Muscle of back (tissue), 11 donors: ENCODE results near the gene SLC36A1. TPM values are rescaled to one million over a fixed set of nuclear protein-coding genes. Genes with fewer than 3 reads are reported as not detected.
A peak's percentile ranks its signal among the peaks of the same experiment; 100 is the strongest.
"Not testable (repeated sequence)": the region's sequence is repeated elsewhere in the genome, so short reads cannot be mapped to it uniquely, and the experiment has no call there.

Source experiments
- DNase-seq, 3 donors: peaks; one replicate each; pipeline versions ENCODE4 v3.0.0 to v3.0.0-alpha.2; 2013
- polyA plus RNA-seq, 10 donors: library from polyadenylated mRNA; unstranded; fragments of 120-200 nt; gene quantifications; one replicate each; pipeline ENCODE4 v1.2.1, GENCODE V29; 2013; ENCODE audit not compliant: insufficient read length in 10 of 10

SLC36A1 gene
- polyA plus RNA-seq, 10 donors = 9.1 to 25.2 (median 17.7) TPM

GRCh38 chr5:151483176-151483575 lies 35.8 kb downstream of the SLC36A1 start:
- DNase-seq = peak in 1 of 3 donors; percentile 34

- no peak for DNase-seq
Observed at GRCh38 chr5:151483647-151484046, 36.2 kb downstream of the SLC36A1 start.

GRCh38 chr5:151487544-151487943 lies 40.1 kb downstream of the SLC36A1 start:
- DNase-seq = no peak

- no peak for DNase-seq
Observed at GRCh38 chr5:151490627-151491026, 43.2 kb downstream of the SLC36A1 start.

GRCh38 chr5:151491062-151491461 lies 43.7 kb downstream of the SLC36A1 start:
- DNase-seq = no peak

- DNase-seq = no peak
Observed at GRCh38 chr5:151492729-151493128, 45.3 kb downstream of the SLC36A1 start.

- DNase-seq = no peak
Observed at GRCh38 chr5:151493665-151494064, 46.3 kb downstream of the SLC36A1 start.

GRCh38 chr5:151495320-151495719 lies 47.9 kb downstream of the SLC36A1 start:
- DNase-seq = no peak

GRCh38 chr5:151496041-151496484 lies 48.7 kb downstream of the SLC36A1 start:
- no peak for DNase-seq

- DNase-seq = no peak
Observed at GRCh38 chr5:151497391-151498002, 50.1 kb downstream of the SLC36A1 start.

- DNase-seq = no peak
Observed at GRCh38 chr5:151498395-151499155, 51.2 kb downstream of the SLC36A1 start.

- DNase-seq = no peak
Observed at GRCh38 chr5:151499501-151500035, 52.2 kb downstream of the SLC36A1 start.

- no peak for DNase-seq
Observed at GRCh38 chr5:151504006-151504405, 56.6 kb downstream of the SLC36A1 start.

- DNase-seq = not testable (repeated sequence)
Observed at GRCh38 chr5:151508308-151508707, 60.9 kb downstream of the SLC36A1 start.

- no peak for DNase-seq
Observed at GRCh38 chr5:151509231-151509630, 61.8 kb downstream of the SLC36A1 start.

- no peak for DNase-seq
Observed at GRCh38 chr5:151509836-151510235, 62.4 kb downstream of the SLC36A1 start.

GRCh38 chr5:151517122-151517920 lies 69.9 kb downstream of the SLC36A1 start:
- no peak for DNase-seq

GRCh38 chr5:151520294-151520693 lies 72.9 kb downstream of the SLC36A1 start:
- DNase-seq = no peak

- no peak for DNase-seq
Observed at GRCh38 chr5:151522226-151522625, 74.8 kb downstream of the SLC36A1 start.

- DNase-seq = no peak
Observed at GRCh38 chr5:151523335-151523734, 75.9 kb downstream of the SLC36A1 start.

- DNase-seq = no peak
Observed at GRCh38 chr5:151528153-151528552, 80.8 kb downstream of the SLC36A1 start.

- no peak for DNase-seq
Observed at GRCh38 chr5:151528996-151529395, 81.6 kb downstream of the SLC36A1 start.
